AG04450 (cell line): ENCODE results near the gene GAS2L1. TPM values are rescaled to one million over a fixed set of nuclear protein-coding genes. Genes with fewer than 3 reads are reported as not detected.

Experiments used
- CTCF ChIA-PET: fragments of 300-600, 350-600 bp; formaldehyde crosslinking; extraction: SDS; loops from one replicate; lab custom pipeline; 2022; ENCODE audit warnings: antibody characterized with exemption, inconsistent platforms; lab: Charles Lee
- POLR2A ChIA-PET: fragments of 350-600 bp; formaldehyde crosslinking; extraction: SDS; loops from one replicate; lab custom pipeline; 2021; ENCODE audit warnings: antibody characterized with exemption, inconsistent platforms; lab: Yijun Ruan, JAX
- DNase-seq: peaks from one replicate; pipeline ENCODE4 v3.0.0-alpha.2; 2011; ENCODE audit warnings: low read depth, low spot score
- H3K27ac ChIP-seq: one replicate; pipeline ENCODE4 v1.5.1; 2012; ENCODE audit warnings: low read depth, low read length, control low read depth
- H3K27me3 ChIP-seq: one replicate; pipeline ENCODE4 v1.6.0; 2012; ENCODE audit warnings: low read length; ENCODE audit not compliant: control insufficient read depth, insufficient read depth
- H3K4me3 ChIP-seq: 2 replicates; pipeline ENCODE4 v1.5.1; 2011; ENCODE audit warnings: mild to moderate bottlenecking, low read depth, low read length, control low read depth
- H3K9me3 ChIP-seq: 2 replicates; pipeline ENCODE4 v1.5.1; 2012; ENCODE audit warnings: low read length; ENCODE audit not compliant: control insufficient read depth, insufficient read depth
- polyA plus RNA-seq: library from polyadenylated mRNA; depleted of rRNA; stranded (reverse); fragments of >200 nt; gene quantifications from 2 replicates; pipeline ENCODE4 v1.2.3, GENCODE V29; 2011
- TF ChIP-seq, protein P1 (sequence below): IDR thresholded peaks from 2 replicates; pipeline ENCODE4 v1.5.1; 2011; ENCODE audit warnings: low read depth, low read length, control low read depth, inconsistent platforms

Gene GAS2L1
- polyA plus RNA-seq, 1 experiment = 4.5 TPM

DNA sequence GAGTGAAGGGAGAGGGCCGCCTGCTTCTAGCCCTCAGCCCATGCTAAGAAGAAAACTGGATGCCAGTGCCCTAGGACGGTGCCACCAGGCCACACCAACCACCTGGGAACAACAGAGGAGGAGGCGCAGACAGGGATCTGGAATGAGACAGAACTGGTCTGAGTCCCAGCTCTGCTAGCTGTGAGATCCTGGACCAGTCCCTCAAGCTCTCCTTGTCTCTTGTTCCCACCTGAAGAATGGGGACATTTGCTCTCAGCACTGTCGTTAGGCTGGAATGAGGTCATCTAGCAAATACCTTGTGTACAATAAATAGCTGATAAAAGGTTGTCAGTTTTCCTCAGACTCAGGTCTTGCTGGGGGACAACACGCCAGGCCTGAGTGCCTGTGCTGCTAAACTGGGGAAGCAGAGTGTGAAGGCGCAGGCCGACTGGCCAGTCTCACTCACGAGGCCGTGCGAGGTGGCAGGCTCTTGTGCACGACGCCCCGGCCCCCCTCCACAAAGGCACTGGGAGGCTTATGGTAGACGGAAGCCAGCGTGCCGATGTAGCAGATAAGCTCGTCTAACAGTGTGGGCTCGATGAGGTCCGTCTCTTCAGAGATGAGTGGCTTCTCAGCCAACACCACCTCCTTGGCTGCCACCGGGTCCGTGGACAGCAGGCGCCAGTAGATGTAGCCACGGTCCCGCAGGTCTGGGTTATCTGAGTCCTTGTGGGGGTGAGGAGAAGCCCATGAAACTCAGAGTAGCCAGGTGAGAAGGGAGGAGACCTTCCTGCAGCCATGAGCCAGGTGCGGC, 34.8 kb downstream of the GAS2L1 start:
- CTCF ChIA-PET = no interaction called here

DNA sequence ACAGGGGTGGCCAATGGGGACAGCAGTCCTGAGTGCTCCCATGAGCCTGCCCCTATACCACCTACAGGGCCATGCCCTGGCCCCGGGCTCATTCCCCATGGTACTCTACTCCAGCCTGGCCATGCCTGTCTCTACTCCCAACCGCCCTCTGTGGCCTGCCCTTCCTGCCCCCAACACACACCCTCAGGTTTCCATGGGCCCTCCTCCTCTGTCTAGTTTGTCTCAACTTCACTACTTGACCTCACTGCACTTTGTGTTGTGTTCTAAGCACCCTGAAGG, 35.3 kb downstream of the GAS2L1 start:
- Histone ChIP-seq H3K9me3 (no peaks in the 10 kb centered on the region), H3K4me3 (no peak overlapping the region), H3K27me3 (no peaks in the 10 kb centered on the region), H3K27ac (no peak overlapping the region)
- TF ChIP-seq, protein P1, sequence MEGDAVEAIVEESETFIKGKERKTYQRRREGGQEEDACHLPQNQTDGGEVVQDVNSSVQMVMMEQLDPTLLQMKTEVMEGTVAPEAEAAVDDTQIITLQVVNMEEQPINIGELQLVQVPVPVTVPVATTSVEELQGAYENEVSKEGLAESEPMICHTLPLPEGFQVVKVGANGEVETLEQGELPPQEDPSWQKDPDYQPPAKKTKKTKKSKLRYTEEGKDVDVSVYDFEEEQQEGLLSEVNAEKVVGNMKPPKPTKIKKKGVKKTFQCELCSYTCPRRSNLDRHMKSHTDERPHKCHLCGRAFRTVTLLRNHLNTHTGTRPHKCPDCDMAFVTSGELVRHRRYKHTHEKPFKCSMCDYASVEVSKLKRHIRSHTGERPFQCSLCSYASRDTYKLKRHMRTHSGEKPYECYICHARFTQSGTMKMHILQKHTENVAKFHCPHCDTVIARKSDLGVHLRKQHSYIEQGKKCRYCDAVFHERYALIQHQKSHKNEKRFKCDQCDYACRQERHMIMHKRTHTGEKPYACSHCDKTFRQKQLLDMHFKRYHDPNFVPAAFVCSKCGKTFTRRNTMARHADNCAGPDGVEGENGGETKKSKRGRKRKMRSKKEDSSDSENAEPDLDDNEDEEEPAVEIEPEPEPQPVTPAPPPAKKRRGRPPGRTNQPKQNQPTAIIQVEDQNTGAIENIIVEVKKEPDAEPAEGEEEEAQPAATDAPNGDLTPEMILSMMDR = no peak
- ChIA-PET POLR2A (no interaction called here), CTCF (no interaction called here)
- DNase-seq = no peak

More for the DNA sequence above, 34.8 kb downstream of the GAS2L1 start:
- no peak overlapping the region for H3K4me3 ChIP-seq
- H3K27ac ChIP-seq = no peak overlapping the region
- TF ChIP-seq, protein P1 = no peak
- DNase-seq = no peak
- H3K9me3 ChIP-seq = no peaks in the 10 kb centered on the region
- no peaks in the 10 kb centered on the region for H3K27me3 ChIP-seq
- POLR2A ChIA-PET = no interaction called here

- ChIA-PET CTCF (no interaction called here), POLR2A (no interaction called here)
- no peaks in the 10 kb centered on the region for H3K27me3 ChIP-seq
- no peak overlapping the region for H3K4me3 ChIP-seq
- H3K27ac ChIP-seq = no peak overlapping the region
- no peaks in the 10 kb centered on the region for H3K9me3 ChIP-seq
- TF ChIP-seq, protein P1 = no peak
- DNase-seq = no peak
Measured at GRCh38 chr22:29342177-29342576, 35.7 kb downstream of the GAS2L1 start.

- TF ChIP-seq, protein P1 = no peak
- Histone ChIP-seq H3K4me3 (no peak overlapping the region), H3K27ac (no peak overlapping the region), H3K27me3 (no peaks in the 10 kb centered on the region), H3K9me3 (no peaks in the 10 kb centered on the region)
- CTCF ChIA-PET = no interaction called here
- POLR2A ChIA-PET = no interaction called here
- DNase-seq = no peak
Measured at GRCh38 chr22:29342577-29343312, 36.3 kb downstream of the GAS2L1 start.

DNA sequence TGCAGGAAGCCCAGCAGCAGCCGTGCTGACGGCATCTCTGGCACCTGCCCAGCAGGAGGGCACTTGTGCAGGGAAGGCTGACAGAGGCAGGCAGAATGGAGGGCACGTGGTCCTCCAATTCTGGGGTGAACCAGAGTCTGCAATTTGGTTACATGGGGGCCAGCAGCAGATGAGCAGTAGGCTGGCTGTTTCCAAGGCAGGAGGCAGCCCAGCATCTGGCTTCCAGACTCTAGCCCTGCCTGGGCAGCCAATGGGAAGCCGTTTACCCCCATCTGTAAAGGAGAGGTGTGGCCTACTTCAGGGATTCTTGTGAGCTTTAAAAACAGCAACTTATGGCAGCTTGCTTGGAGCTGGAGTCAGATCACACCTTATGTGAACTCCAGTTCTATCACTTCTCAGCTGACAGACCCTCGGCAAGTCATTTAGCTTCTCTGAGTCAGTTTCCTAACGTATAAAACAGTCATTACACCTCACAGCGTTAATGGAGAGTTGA, 36.9 kb downstream of the GAS2L1 start:
- DNase-seq = no peak
- Histone ChIP-seq H3K27me3 (no peaks in the 10 kb centered on the region), H3K9me3 (no peaks in the 10 kb centered on the region), H3K27ac (no peak overlapping the region), H3K4me3 (no peak overlapping the region)
- ChIA-PET CTCF (no interaction called here), POLR2A (no interaction called here)
- TF ChIP-seq, protein P1 = no peak
